ENCODE data around the gene RUNX2.

Gene RUNX2

DNA sequence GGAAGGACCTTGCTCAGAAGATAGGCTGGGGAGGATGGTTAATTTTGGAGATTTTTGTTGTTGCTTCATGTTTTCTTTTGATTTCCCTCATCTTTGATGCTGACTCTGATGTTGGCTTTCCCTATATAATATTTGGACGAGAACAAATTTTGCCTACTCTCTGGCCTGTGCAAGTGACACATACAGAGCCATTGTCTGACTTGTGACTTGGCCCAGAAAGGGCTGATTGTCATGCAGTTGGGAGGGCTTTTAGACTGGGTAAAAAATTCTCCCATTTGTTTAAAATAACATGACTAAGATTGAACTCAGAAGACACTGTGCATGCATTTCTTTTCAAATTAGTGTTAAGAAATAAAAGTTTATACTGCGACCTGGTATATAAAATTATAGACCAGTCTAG is 148.2 kb downstream of the RUNX2 start:
- ATAC-seq (ENCODE audit: low read depth) (no peak), DNase-seq (ENCODE audit: low spot score) (no peak)
- Histone ChIP-seq H3K27me3 (ENCODE audit: insufficient read depth, poor library complexity, severe bottlenecking) (no peaks in the 10 kb centered on the region), H3K36me3 (ENCODE audit: low read depth) (peaks cover 11% of the 10 kb centered on the region; the same call in 1 of the 2 replicates), H3K9me3 (ENCODE audit: severe bottlenecking) (no peaks in the 10 kb centered on the region), H3K27ac (ENCODE audit: poor library complexity, severe bottlenecking) (no peak overlapping the region), H3K4me1 (ENCODE audit: insufficient read depth, poor library complexity, severe bottlenecking) (peaks cover 32% of the 10 kb centered on the region), H3K4me3 (ENCODE audit: severe bottlenecking) (no peak overlapping the region)
- TF ChIP-seq, protein P1, sequence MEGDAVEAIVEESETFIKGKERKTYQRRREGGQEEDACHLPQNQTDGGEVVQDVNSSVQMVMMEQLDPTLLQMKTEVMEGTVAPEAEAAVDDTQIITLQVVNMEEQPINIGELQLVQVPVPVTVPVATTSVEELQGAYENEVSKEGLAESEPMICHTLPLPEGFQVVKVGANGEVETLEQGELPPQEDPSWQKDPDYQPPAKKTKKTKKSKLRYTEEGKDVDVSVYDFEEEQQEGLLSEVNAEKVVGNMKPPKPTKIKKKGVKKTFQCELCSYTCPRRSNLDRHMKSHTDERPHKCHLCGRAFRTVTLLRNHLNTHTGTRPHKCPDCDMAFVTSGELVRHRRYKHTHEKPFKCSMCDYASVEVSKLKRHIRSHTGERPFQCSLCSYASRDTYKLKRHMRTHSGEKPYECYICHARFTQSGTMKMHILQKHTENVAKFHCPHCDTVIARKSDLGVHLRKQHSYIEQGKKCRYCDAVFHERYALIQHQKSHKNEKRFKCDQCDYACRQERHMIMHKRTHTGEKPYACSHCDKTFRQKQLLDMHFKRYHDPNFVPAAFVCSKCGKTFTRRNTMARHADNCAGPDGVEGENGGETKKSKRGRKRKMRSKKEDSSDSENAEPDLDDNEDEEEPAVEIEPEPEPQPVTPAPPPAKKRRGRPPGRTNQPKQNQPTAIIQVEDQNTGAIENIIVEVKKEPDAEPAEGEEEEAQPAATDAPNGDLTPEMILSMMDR (IDR thresholded peaks at IDR 0.05; ENCODE audit: poor library complexity, severe bottlenecking): no peak

- Histone ChIP-seq H3K4me1 (ENCODE audit: insufficient read depth, poor library complexity, severe bottlenecking) (peaks cover 32% of the 10 kb centered on the region), H3K9me3 (ENCODE audit: severe bottlenecking) (no peaks in the 10 kb centered on the region), H3K27ac (ENCODE audit: poor library complexity, severe bottlenecking) (peak overlapping the region; percentile 63), H3K4me3 (ENCODE audit: severe bottlenecking) (no peak overlapping the region), H3K27me3 (ENCODE audit: insufficient read depth, poor library complexity, severe bottlenecking) (no peaks in the 10 kb centered on the region), H3K36me3 (ENCODE audit: low read depth) (peaks cover 11% of the 10 kb centered on the region; the same call in 1 of the 2 replicates)
- ATAC-seq (ENCODE audit: low read depth) (no peak; the same call in 2 of the 3 replicates), DNase-seq (ENCODE audit: low spot score) (no peak)
- TF ChIP-seq, protein P1 (IDR thresholded peaks at IDR 0.05; ENCODE audit: poor library complexity, severe bottlenecking): no peak
Observed at GRCh38 chr6:45477278-45477677, 149.1 kb downstream of the RUNX2 start.

DNA sequence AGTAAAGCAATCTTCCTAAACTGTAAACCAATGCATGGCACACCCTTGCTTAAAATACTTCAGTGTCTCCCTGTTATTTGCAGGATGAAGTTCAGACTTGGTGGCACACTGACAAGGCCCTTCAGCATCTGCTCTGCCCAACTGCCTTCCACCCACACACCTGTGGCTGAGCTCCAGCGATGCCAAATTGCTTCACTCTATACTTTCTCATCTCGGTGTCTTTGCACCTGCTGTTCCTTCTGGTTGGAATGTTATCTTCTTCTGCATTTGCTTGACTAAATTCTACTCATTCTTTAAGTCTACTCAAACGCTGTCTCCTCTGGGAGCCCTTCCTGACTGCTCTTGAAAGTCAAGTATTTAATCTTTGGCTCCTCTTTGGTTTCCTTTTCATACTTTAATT is 149.7 kb downstream of the RUNX2 start:
- peaks cover 11% of the 10 kb centered on the region; the same call in 1 of the 2 replicates for H3K36me3 ChIP-seq (ENCODE audit: low read depth)
- peaks cover 36% of the 10 kb centered on the region for H3K4me1 ChIP-seq (ENCODE audit: insufficient read depth, poor library complexity, severe bottlenecking)
- no peaks in the 10 kb centered on the region for H3K9me3 ChIP-seq (ENCODE audit: severe bottlenecking)
- peak overlapping the region; percentile 63 for H3K27ac ChIP-seq (ENCODE audit: poor library complexity, severe bottlenecking)
- peak; percentile 44; the same call in 2 of the 3 replicates for ATAC-seq (ENCODE audit: low read depth)
- no peak overlapping the region for H3K4me3 ChIP-seq (ENCODE audit: severe bottlenecking)
- H3K27me3 ChIP-seq (ENCODE audit: insufficient read depth, poor library complexity, severe bottlenecking): no peaks in the 10 kb centered on the region
- TF ChIP-seq, protein P1 (IDR thresholded peaks at IDR 0.05; ENCODE audit: poor library complexity, severe bottlenecking): no peak
- no peak for DNase-seq (ENCODE audit: low spot score)

DNA sequence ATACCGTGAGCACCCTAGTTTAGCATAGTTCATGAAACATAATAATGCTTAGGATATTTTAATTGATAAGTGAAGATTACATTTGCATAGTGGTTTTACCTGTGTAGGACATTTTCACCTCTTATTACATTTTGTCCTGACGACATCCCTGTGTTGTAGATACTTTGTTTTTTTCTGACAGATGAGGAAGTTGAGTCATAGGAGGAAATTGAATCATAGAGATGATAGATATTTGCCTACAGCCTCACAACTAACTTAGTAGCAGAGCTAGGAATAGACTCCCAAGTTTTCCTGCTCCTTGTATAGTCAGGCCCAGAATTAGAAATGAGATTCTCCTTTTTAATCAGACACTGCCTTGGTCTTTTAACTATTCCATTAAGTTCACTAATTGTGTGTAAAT is 150.1 kb downstream of the RUNX2 start:
- Histone ChIP-seq H3K9me3 (ENCODE audit: severe bottlenecking) (no peaks in the 10 kb centered on the region), H3K4me1 (ENCODE audit: insufficient read depth, poor library complexity, severe bottlenecking) (peaks cover 39% of the 10 kb centered on the region), H3K36me3 (ENCODE audit: low read depth) (peaks cover 11% of the 10 kb centered on the region; the same call in 1 of the 2 replicates), H3K4me3 (ENCODE audit: severe bottlenecking) (no peak overlapping the region), H3K27ac (ENCODE audit: poor library complexity, severe bottlenecking) (peak overlapping the region; percentile 63), H3K27me3 (ENCODE audit: insufficient read depth, poor library complexity, severe bottlenecking) (no peaks in the 10 kb centered on the region)
- no peak for DNase-seq (ENCODE audit: low spot score)
- ATAC-seq (ENCODE audit: low read depth): peak; percentile 81
- TF ChIP-seq, protein P1 (IDR thresholded peaks at IDR 0.05; ENCODE audit: poor library complexity, severe bottlenecking): no peak

Measured in RWPE2 (cell line).